ENCODE measurements around the gene HHIPL1.

- TF ChIP-seq POLR2A (IDR thresholded peaks at IDR 0.05; ENCODE audit: low read length) (no peak), GATA1 (IDR thresholded peaks at IDR 0.05; ENCODE audit: low read depth, low read length) (no peak)
These were observed 62.5 kb downstream of the HHIPL1 start for GRCh38 chr14:99707420-99707819.

All from erythroblast (primary cell).